Measurements from ENCODE around the gene CPN1.
A peak's percentile ranks its signal among the peaks of the same experiment; 100 is the strongest.
"Not testable (repeated sequence)": the region's sequence is repeated elsewhere in the genome, so short reads cannot be mapped to it uniquely, and the experiment has no call there.

Gene CPN1

DNA sequence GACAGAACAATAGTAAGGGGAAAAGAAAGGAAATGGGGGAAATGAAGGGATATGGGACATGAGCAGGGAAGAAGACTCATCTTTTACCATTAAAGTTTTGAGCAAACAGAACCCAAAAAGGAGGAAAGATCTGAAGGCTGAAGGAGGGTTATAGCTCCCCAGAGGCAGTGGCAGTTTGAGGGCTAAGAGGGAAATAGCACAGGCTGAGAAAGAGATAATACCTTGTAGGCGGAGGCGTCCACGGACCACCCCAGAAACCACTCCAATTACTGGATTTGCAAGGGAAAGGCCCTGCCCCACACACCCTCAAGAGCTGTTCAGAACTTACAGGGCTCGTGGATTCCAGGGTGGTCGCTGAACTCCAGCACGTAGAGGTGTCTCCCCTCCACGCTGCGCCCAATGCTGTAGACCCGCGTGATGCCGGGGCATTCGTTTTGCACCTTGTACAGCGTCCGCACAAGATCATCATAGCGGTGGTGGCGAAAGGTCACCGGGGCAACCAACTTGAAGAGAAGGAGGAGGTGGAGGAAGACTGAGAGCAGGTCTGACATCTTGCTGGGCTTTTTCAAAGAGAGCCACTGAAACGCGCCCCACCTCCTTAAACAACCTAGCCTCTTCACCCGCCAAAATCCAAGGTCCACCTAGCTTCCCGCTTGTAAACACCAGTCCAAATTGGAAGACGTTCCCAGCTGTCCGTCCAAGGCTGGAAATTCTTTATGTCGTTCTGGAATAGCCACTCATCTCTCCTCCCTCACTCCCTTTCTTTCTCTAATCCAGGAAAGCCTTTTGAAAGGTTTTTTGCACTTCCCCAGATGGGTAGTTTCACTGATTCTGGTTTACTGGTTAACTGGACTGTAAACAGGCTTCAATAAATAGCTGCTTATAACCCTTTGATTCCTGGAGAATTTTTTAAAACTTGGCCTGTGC is at the start of gene CPN1:
Gene CPN1, minus strand, starts transcription at position 795 of the 927 bp plus-strand sequence. Its CDS starts 244 bp downstream, at position 551.
- no peak for DNase-seq

DNA sequence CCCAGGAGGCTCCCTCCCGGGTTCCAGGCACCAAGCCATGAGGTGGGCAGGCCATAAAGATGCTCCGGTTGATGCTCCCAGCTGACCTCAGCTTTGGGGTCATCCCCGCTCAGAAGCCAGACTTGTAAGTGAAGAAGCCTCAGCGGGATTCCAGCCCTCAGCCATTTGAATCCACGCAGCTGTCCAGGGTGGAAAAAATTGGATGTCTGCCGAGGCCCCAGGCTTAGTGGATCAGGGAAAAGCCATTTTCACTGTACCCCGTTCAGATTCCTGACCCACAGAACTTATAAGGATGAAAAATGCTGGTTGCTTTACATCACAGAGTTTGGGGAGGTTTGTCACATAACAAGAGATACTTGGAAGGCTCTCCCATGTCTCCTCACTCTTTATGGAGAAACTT is 49.2 kb upstream of the CPN1 start:
- DNase-seq: no peak

DNA sequence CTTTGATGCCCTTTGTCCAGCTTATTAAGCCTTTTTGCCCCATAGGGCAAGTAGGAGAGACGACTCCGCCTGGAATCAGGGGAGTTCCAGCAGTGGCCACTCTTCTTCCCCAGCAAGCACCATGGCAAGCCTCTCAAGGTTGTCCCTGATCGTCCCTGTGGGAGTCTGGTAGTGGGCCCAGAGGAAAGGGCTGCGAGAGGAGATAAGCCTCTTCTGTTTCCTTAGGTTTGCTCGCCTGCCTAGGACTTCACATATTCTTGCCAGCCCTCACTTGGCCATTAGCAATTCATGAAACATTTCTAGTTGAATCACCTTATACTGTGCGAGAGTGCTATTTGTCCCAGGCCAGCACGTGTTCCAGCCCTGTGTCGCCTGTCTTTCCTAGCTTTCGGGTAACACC is 47.8 kb upstream of the CPN1 start:
- DNase-seq: no peak

DNA sequence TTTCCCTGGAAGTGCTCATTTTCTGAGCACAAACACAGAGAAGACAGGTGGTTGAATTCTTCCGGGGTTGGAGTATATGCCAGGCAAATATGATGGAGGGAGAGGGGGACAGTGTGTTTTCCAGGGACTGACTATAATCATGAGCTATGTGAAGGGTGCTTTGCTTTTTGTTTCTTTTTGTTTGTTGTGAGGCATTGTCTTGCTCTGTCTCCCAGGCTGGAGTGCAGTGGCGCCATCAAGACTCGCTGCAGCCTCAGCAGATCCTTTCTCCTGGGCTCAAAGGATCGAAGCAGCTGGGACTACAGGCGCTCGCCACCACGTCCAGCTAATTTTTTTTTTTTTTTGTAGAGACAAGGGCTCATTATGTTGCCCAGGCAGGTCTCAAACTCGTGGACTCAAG is 47.3 kb upstream of the CPN1 start:
- DNase-seq: no peak

DNA sequence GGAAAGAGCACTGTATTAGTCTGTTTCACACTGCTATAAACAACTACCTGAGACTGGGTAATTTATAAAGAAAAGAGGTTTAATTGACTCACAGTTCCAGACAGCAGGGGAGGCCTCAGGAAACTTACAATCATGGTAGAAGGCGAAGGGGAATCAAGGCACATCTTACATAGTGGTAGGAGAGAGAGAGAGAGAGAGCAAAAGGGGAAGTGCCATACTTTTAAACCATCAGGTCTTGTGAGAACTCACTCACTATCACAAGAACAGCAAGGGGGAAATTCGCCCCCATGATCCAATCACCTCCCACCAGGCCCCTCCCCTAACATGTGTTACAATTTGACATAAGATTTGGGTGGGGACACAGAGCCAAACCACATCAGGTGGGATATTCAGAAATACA is 43.7 kb upstream of the CPN1 start:
- DNase-seq: not testable (repeated sequence)

DNA sequence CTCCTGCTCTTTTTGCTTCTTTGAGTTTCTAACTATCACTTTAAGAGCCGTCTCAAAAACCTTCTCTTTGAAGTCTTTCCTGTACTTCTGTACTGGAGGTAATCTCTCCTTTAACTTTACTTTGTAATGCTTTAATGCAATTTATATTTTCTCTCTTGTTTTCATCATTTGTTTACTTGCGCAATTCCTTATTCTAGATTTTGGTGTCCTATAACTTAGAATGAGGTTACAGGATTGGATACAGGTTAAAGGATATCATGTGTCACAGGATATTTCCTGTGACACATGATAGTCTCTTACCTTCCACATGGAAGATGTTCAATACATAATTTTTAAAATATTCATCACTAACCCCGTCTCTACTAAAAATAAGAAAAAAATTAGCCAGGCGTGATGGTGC is 42.4 kb upstream of the CPN1 start:
- DNase-seq: no peak

DNA sequence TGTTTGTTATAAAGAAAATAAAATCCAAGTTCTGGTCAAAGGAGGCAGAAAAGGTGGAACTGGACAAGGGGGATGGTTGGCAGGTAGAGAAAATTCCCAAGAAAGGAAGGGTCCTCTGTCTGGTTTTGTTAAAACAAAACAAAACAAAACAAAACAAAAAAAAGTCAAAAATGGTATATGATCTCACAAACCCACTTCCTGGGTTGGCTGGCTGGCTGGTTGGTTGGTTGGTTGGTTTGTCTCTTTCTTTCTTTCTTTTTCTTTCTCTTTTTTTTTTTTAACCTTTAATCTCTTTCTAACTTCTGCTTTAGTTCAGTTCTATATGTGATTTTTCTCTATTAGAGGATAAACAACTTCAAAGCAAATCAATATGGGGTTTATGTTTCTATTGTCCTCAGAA is 41.1 kb upstream of the CPN1 start:
- DNase-seq: no peak

DNA sequence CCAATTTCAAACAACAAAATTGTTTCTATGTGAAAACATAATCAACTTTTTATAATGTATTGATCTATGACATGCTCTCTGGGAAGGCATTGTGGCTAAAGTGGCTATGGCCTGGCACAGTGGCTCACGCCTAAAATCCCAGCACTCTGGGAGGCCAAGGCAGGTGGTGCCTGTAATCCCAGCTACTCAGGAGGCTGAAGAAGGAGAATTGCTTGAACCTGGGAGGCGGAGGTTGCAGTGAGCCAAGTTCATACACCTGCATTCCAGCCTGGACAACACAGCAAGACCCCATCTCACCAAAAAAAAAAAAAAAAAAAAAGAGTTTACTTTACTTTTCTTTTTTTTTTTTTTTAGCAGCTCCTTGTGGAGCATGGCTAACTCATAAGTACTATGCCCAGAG is 38.9 kb upstream of the CPN1 start:
- no peak for DNase-seq

DNA sequence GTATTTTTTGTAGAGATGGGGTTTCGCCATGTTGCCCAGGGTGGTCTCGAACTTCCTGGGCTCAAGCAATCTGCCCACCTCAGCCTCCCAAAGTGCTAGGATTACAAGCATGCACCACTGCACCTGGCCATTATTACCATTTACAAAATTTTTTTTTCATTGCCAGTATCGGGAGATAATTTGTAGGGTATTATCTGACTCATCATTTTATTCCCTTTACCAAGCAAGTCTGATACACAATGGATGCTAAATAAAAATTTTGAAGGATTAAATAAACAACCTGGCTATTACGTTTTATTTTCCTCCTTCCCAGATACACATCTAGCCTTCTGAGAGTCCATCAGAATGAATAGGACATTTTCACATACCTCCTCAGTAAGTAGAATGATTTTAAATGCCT is 38.1 kb upstream of the CPN1 start:
- no peak for DNase-seq

DNA sequence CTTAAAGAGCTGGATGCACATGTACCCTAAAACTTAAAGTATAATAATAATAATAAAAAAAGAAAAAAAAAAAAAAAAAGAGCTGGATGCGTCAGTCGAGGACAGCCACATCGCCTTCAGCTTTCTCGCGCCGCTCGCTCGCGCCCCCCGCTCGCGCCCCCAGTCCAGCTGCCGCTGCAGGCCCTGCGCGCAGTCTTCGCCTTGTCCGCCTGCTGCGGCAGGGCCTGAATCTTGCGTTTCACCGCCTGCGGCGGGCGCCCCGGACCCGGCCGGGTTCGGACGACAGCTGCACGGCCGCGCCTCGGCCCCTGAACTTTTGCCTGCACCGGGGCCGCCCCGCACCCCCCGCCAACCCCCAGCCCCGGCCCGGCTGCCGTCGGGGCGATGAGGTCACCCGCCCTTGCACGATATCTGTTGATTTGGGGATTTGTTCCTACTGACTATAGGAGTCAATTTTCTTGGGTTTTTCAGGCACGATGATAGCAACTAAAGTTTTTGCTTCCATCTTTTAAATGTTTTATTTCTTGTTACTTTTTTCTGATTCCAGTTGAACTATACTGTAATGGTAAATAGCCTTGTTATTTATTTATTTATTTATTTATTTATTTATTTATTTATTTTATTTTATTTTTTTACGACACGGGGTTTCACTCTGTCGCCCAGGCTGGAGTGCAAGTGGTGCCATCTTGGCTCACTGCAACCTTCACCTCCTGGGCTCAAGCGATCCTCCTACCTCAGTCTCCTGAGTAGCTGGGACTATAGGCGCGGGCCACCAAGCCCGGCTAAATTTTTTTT is 33.5 kb upstream of the CPN1 start:
- DNase-seq: no peak

DNA sequence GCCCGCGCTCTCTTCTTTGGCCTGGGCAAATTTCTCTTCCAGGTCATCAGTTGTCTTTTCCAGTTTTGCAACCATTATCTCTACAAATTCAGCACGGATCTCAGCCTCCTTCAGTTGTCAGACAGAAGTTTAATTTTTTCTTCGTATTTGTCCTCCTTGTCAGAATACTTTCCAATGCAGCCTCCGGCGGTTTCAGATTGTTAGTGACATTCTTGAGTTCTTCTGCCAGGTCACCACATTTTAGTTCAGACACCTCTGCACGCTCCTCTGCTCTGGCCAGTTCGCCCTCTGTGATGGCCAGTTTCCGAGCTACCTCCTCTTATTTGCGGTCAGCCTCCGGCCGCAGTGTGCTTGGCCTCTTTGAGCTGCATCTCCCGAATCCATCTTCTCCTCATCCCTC is 32.8 kb upstream of the CPN1 start:
- DNase-seq: no peak

DNA sequence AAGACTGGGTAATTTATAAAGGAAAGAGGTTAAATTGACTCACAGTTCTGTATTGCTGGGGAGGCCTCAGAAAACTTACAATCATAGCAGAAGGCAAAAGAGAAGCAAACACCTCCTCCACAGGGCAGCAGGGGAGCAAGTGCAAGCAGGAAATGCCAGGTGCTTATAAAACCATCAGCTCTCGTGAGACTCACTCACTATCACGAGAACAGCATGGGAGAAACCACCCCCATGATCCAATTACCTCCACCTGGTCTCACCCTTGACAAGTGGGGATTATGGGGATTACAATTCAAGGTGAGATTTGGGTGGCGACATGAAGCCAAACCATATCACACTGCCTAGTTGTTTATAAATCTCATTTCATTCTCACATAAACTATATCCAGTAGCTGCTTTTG is 28.0 kb upstream of the CPN1 start:
- peak; percentile 13 for DNase-seq

DNA sequence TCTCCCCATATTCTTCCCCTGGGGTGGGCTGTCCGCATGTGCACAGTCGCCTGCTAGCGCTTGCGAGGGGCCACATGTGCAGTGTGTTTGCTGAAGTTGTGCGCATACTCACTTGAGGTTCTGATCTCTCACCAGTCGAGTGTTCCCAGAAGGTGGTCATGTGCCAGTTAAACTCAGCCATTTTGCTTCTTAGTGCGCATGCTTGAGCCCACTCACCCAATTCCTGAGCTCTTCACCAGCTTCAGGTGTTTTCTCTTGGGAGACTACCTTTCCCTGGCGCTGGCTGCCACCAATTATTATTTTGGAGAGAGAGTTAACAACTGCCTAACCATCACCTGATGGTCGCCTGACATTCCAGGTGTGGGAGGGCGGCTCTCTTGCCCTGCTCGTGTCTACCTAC is 25.2 kb upstream of the CPN1 start:
- DNase-seq: no peak

DNA sequence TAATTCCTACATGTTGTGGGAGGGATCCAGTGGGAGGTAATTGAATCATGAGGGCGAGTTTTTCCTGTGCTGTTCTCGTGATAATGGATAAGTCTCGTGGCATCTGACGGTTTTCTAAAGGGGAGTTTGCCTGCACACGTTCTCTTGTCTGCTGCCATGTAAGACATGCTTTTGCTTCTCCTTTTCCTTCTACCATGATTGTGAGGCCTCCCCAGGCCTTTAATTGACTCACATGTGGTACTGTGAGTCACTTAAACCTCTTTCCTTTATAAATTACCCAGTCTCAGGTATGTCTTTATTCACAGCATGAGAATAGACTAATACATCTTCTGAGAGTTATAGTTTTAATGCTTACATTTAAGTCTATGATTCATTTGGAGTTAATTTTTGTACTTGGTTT is 22.6 kb upstream of the CPN1 start:
- no peak for DNase-seq

DNA sequence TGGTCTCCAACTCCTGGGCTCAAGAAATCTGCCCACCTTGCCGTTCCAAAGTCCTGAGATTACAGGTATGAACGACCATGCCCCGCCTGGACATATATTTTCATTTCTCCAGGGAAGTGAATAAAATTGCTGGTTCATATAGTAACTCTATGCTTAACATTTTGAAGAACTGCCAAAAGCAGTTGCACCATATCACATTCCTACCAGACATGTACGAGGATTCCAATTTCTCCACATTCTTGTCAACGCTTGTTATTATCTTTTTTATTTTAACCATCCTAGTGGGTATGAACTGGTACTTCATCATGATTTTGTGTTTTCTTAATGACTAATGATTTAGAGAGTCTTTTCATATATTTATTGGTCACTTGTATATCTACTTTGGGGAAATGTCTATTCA is 21.9 kb upstream of the CPN1 start:
- no peak for DNase-seq

DNA sequence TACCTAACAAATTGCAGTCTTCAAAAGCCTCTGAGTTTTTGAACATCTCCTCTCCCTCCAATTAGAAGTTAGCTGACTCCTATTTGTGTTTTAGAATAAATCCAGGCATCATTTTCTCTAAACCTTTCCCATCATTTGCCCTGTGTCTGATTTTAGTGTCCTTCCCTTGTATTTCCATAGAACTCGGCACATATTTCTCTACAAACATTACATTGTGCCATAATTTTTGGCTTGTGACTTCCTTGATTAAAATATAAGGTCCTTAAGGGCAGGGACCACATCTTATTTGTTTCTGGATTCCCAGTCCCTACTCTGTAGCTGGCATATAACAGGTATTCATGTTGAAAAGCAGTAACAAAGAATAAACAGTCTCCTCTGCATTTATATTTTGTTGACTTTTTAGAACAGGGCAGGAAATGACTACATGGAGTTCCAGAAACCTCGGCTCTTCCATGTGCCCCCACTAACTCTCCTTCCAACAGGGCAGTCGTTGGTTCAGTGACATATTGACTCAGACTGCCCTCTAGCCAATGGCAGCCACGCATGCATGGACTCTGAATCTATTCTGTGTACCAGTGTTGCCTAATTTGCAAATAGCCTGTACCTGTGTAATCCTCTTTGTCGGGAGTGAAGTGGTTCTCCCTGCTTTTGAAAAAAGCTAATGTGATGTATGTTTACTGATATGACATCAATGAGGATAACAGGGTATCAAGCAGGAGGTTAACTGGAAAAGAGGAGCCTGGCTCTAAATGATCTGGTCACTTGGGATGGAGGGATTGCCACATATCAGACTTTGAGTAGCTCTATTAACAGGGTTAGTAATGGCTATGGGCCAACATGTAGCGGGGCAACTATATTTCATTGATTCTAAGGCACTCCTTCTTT is 19.8 kb upstream of the CPN1 start:
- DNase-seq: no peak

DNA sequence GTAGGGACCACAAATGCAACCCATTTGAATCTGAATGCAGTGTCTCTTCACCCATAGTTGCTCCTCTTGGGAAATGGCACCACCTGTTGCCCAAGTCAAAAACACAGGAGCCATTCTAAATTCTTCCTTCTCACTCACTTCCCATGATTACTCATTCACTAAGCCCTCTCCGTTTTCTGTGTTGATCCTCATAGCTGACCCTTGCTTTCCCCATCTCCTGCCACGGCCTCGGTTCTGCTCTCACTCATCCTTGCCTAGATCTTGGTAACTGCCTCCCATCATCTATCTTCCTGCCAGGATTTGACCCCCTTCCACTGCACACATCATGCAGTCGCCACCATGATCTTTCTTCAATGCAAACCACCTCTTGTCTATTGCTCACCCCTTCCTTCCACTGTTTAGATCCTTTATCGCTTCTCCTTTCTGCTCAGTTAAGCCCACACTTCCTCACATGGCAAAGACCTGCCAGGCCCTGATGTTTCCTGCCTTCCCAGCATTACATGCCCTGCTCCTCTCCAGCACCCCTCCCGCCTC is 19.0 kb upstream of the CPN1 start:
- no peak for DNase-seq

DNA sequence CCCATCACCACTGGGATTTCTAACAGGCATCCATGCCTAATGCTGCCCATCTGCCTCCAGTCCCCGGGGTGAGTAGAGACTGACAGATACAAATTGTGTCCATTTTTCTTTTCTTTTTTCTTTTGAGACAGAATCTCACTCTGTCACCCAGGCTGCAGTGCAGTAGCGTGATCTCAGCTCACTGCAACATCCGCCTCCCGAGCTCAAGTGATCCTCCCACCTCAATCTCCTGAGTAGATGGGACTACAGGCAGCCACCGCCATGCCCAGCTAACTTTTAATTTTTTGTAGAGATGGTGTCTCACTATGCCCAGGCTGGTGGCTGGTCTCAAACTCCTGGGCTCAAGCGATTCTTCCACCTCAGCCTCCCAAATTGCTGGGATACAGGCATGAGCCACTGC is 7.6 kb upstream of the CPN1 start:
- no peak for DNase-seq

DNA sequence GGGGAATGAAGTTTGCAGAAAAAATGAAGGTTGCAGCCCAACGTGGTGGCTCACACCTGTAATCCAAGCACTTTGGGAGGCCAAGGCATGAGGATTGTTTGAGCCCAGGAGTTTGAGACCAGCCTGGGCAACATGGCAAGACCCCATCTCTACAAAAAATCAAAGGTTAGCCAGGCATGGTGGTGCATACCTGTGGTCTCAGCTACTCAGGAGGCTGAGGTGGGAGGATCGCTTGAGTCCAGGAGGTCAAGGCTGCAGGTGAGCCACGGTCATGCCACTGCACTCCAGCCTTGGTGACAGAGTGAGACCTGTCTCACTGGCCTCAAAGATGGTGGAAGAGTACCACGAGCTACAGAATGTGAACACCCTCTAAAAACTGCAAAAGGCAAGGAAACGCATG is 5.0 kb upstream of the CPN1 start:
- DNase-seq: not testable (repeated sequence)

DNA sequence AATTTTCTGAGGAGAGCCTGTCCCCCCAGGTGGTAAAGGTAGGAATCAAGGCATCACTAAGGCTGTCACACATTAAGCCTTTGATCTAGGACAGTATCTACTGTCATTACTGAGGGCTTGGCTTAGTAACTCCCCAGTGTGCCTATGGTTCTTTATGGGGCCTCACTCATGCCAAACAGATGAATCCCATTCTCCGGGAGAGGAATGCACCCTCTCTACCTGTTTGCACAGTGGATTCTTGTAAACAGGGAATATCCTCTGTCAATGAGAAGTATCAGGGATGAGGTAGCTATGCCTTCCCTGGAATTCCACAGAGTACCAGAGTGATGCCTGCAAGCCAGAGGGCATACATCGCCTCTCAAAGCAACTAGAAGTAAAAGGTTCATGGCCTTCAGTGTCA is 3.9 kb upstream of the CPN1 start:
- DNase-seq: no peak

DNA sequence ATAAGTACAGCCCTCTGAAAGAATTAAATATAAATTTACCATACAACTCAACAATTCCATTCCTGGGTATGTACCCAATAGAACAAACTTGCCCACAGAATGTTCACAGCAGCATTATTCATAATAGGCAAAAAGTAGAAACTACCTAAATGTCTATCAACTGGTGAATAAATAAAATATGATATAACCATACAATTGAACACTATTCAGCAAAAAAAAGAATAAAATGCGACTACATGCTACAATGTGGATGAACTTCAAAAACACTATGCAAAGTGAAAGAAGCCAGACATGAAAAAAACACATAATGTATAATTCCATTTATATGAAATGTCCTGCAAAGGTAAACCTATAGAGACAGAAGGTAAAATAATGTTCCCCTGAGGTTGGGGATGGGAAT is 2.0 kb upstream of the CPN1 start:
- no peak for DNase-seq

DNA sequence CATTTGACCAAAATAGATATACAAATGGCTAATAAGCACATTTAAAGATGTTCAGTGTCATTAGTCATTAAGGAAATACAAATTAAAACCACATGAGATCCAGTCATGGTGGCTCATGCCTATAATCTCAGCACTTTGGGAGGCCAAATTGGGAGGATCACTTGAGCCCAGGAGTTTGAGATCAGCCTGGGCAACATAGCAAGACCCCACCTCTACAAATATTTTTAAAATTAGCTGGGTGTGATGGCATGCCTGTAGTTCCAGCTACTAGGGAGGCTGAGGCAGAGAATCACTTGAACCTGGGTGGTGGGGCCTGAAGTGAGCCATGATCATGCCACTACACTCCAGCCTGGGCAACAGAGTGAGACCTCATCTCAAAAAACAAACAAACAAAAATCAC is 607 bp upstream of the CPN1 start:
- DNase-seq: not testable (repeated sequence)

DNA sequence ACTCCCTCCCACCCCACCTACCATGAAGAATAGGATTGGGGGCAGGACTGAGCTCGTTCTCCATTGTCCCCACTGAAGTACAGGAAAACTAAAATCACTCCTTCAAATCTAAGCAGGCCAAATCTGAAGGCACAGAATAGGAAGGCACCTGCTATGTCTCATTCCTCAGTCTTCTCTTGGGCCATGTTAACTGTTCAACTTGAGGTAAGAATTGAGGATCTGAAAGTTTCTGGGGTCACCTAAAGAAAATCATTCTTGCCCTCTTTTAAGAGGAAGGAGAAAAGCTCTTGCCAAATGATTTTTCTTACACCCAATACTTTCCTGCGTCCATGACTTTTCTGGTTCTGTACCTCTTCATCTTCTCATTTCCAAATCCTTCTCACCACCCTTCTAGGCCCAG is 4.9 kb downstream of the CPN1 start:
- no peak for DNase-seq
